Hepatocyte (in vitro differentiated cells): Measurements from ENCODE around the gene HSCB.
"Not testable (repeated sequence)": the region's sequence is repeated elsewhere in the genome, so short reads cannot be mapped to it uniquely, and the experiment has no call there.

Source experiments
- CTCF ChIP-seq: fragments of 200-600 bp; sonication (generic); IDR thresholded peaks from 2 replicates; pipeline ENCODE4 v1.5.1; 2016; ENCODE audit warnings: antibody characterized with exemption, mild to moderate bottlenecking; ENCODE audit not compliant: poor library complexity
- EZH2phosphoT487 ChIP-seq: fragments of 200-600 bp; sonication (generic); IDR thresholded peaks from one replicate; pipeline ENCODE4 v1.6.1; 2018; ENCODE audit warnings: antibody characterized with exemption, mild to moderate bottlenecking, low read depth, moderate library complexity; ENCODE audit not compliant: unreplicated experiment, severe bottlenecking

- not testable (repeated sequence) for TF ChIP-seq CTCF, EZH2phosphoT487
Measured at GRCh38 chr22:28693041-28693760, 48.6 kb upstream of the HSCB start.
